Ishikawa (cell line): ENCODE measurements around the gene RNF220.

Experiments
- CEBPB ChIP-seq: IDR thresholded peaks from 2 replicates; pipeline ENCODE4 v1.6.1; 2012
- CREB1 ChIP-seq: IDR thresholded peaks from 2 replicates; pipeline ENCODE4 v1.6.1; 2012; ENCODE audit warnings: low read depth
- EGR1 ChIP-seq: IDR thresholded peaks from 2 replicates; pipeline ENCODE4 v1.6.1; 2012
- EP300 ChIP-seq: IDR thresholded peaks from 2 replicates; pipeline ENCODE4 v1.6.1; 2012; ENCODE audit warnings: borderline replicate concordance
- FOXM1 ChIP-seq: IDR thresholded peaks from 2 replicates; pipeline ENCODE4 v1.6.1; 2012; ENCODE audit warnings: low read depth, borderline replicate concordance
- MAX ChIP-seq: IDR thresholded peaks from 2 replicates; pipeline ENCODE4 v1.6.1; 2012
- NFIC ChIP-seq: IDR thresholded peaks from 2 replicates; pipeline ENCODE4 v1.6.1; 2012
- RAD21 ChIP-seq: IDR thresholded peaks from 2 replicates; pipeline ENCODE4 v1.6.1; 2012; ENCODE audit warnings: low read depth
- TAF1 ChIP-seq: IDR thresholded peaks from 2 replicates; pipeline ENCODE4 v1.6.1; 2012; ENCODE audit warnings: low read depth, mild to moderate bottlenecking
- TCF12 ChIP-seq: IDR thresholded peaks from 2 replicates; pipeline ENCODE4 v1.6.1; 2012; ENCODE audit warnings: low read depth
- TEAD4 ChIP-seq: IDR thresholded peaks from 2 replicates; pipeline ENCODE4 v1.6.1; 2012
- USF1 ChIP-seq: IDR thresholded peaks from 2 replicates; pipeline ENCODE4 v1.6.1; 2012
- YY1 ChIP-seq: IDR thresholded peaks from 2 replicates; pipeline ENCODE4 v1.6.1; 2012; ENCODE audit warnings: low read depth
- ZBTB7A ChIP-seq: IDR thresholded peaks from 2 replicates; pipeline ENCODE4 v1.6.1; 2012; ENCODE audit warnings: low read depth
- TF ChIP-seq, protein P1 (sequence below): IDR thresholded peaks from 2 replicates; pipeline ENCODE4 v1.6.1; 2012; ENCODE audit warnings: low read depth, mild to moderate bottlenecking

Gene RNF220

DNA sequence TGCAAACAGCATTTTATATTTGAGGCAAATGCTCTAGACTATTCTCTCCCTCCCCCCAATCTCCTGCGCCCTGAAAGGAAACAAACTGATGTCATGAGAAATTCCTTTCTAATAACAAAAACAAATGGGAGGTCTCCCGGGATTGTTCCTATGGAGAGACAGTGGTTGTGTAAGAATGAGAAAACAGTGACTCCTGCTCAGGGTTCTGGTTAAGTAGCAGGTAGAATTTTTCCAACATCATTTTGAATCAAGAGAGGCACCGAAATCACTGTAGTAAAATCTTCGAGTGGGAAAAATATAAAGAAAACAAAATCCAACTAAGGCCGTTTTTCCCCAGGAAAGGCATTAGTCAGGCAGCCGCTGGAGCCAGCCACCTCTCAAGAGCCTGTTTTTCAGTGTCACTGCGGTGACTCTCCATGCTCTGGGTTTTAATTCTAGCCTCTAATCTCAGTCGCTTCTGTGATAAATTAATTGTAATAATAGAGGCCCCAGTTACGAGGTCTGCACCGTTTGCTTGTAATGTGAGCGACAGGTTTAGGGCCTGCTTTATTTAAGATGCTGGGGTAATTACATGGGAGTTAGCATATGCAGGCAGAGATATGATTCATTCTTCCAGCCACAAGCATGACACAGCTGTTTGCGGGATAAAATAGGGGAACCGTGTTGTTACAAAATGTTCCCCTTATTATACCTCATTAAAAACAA is 80.3 kb downstream of the RNF220 start:
- TF ChIP-seq CEBPB (no peak), CREB1 (no peak), USF1 (no peak), TEAD4 (no peak), EGR1 (no peak), MAX (no peak), YY1 (no peak), NFIC (no peak), FOXM1 (no peak), RAD21 (no peak), TCF12 (no peak), ZBTB7A (no peak), TAF1 (no peak), EP300 (no peak)
- TF ChIP-seq, protein P1, sequence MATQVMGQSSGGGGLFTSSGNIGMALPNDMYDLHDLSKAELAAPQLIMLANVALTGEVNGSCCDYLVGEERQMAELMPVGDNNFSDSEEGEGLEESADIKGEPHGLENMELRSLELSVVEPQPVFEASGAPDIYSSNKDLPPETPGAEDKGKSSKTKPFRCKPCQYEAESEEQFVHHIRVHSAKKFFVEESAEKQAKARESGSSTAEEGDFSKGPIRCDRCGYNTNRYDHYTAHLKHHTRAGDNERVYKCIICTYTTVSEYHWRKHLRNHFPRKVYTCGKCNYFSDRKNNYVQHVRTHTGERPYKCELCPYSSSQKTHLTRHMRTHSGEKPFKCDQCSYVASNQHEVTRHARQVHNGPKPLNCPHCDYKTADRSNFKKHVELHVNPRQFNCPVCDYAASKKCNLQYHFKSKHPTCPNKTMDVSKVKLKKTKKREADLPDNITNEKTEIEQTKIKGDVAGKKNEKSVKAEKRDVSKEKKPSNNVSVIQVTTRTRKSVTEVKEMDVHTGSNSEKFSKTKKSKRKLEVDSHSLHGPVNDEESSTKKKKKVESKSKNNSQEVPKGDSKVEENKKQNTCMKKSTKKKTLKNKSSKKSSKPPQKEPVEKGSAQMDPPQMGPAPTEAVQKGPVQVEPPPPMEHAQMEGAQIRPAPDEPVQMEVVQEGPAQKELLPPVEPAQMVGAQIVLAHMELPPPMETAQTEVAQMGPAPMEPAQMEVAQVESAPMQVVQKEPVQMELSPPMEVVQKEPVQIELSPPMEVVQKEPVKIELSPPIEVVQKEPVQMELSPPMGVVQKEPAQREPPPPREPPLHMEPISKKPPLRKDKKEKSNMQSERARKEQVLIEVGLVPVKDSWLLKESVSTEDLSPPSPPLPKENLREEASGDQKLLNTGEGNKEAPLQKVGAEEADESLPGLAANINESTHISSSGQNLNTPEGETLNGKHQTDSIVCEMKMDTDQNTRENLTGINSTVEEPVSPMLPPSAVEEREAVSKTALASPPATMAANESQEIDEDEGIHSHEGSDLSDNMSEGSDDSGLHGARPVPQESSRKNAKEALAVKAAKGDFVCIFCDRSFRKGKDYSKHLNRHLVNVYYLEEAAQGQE = no peak

DNA sequence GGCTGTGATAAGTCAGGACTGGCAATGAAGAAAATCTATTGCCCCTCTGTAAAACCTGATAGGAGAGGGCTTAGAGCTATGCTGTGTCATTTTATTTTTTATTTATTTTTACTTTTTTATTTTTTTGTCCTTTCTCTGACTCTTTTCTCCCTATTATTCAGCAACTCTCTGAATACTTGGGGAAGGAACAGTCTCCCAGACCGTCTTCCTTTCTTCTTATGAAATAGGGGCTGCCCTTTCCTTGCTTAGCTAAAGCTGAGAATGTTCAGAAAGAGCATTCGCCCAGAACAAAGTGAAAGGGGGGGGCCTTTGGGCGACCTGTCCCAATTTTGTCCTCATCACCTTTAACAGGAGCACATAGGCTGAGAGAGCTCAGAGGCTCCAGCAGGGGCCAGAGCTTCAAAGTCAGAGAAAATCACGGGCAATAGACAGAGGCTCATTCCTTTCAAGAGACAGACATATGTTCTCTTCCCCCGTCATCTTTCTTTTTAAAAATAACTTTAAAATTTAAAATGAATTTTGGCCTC is 80.9 kb downstream of the RNF220 start:
- no peak for TF ChIP-seq RAD21
- no peak for TF ChIP-seq ZBTB7A
- no peak for TF ChIP-seq TEAD4
- no peak for TF ChIP-seq CEBPB

DNA sequence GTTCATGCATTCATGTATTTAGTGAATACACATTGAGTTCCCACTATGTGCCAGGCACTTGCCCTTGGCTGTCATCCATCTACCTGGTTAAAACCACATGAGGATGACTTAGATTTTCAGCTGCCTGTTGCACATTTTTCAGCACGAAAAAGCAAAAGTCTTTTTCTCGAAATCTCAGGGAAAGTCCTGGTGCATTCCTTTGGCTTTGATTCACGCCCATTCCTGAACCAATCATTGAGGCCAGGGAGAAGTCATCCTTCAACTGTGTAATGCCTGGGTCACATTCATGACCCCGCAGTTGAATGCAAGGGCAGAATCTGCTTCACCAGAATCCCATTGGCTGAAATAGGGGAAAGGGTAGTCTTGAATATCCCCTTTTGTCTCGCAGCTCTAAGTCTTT is 84.4 kb downstream of the RNF220 start:
- TF ChIP-seq ZBTB7A = no peak
- no peak for TF ChIP-seq NFIC
- no peak for TF ChIP-seq USF1
- no peak for TF ChIP-seq MAX
- TF ChIP-seq TEAD4 = no peak
- TF ChIP-seq CREB1 = no peak
- no peak for TF ChIP-seq FOXM1

DNA sequence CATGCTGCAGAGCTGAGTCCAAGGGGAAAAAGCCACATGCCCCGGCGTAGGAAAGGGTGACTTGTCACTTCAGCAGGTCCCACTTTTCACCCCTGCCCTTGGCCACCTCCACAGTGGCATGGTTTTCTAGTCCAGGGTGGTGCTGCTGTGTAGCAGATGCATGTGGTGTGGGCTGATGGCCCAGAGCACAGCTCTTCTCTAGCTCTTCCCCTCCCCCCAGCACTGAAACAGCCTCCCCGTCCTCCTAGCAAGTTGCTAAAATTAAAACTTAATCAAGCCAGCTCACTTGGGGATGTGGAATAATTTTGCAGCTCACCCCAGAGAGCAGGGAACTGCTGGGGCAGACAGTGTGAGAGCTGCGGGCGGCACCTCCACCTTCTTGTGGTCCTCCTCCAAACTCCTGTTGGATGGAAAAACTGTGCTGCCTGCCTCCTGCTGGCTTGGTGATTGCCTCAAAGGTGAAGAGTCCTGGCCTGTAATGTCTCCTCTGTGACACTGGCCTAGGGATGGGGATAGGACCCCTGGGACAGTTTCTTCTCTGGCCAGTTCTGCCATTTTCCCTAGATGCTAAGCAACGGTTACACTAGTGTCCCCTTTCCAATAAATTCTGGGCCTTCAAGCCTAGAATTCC is 91.6 kb downstream of the RNF220 start:
- TF ChIP-seq CEBPB (no peak), FOXM1 (no peak), NFIC (no peak)

DNA sequence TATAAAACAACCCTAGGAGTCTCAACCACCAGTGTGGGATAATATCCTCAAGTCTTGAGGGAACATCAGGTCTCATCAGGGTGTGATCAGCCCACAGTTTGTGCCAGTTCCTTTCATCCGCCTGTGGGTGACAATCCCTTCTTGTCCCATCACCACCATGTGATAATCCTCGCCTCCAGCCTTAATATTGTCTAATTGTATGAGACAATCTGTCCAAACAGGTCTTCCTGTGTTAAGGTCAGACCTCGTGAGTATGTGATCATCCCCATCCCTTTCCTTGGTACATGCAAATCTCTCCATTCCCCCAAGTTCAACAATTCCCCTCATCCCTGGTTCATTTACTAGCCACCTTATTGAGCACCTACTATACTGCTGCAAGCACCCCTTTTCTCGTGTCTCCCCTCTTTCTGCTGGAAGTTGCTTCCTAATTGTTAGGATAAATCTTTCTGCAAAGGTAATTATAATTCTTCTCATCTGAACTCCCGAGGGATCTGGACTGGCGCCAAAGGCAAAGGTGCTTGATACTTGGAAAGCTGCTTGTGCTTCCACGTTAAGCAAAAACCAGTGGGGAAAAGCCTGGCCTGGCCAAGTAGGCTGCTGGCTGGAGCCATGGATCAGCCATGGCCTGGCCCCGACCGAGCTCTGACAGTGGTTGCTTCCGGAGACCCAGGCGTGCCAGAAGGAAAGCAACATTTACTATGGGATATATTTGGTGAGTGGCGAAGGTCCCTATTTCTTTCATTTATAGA is 92.5 kb downstream of the RNF220 start:
- no peak for TF ChIP-seq EP300
- TF ChIP-seq TCF12 = no peak
- no peak for TF ChIP-seq TEAD4
- no peak for TF ChIP-seq USF1
- no peak for TF ChIP-seq TAF1
- TF ChIP-seq EGR1 = no peak
- TF ChIP-seq FOXM1 = no peak
- no peak for TF ChIP-seq CREB1
- no peak for TF ChIP-seq RAD21
- TF ChIP-seq CEBPB = no peak
- no peak for TF ChIP-seq MAX
- TF ChIP-seq YY1 = no peak
- TF ChIP-seq, protein P1 = no peak
- no peak for TF ChIP-seq NFIC
- TF ChIP-seq ZBTB7A = no peak
